T-cell (primary cell): Measurements from ENCODE around the gene SCN2B. TPM values are rescaled to one million over a fixed set of nuclear protein-coding genes. Genes with fewer than 3 reads are reported as not detected.
"Not testable (repeated sequence)": the region's sequence is repeated elsewhere in the genome, so short reads cannot be mapped to it uniquely, and the experiment has no call there.

Experiments used
- ATAC-seq, 4 experiments: fragments of 200-7000 bp in 3 of 4; fragments of 150-1000 bp in 1 of 4; cut with Tn5 transposase; replicated peaks in 1 of 4; 1 replicate in 3 of 4; 2 replicates in 1 of 4; pipeline ENCODE4 v1.10.0; 2021; ENCODE audit warnings: moderate library complexity in 3 of 4, mild to moderate bottlenecking in 2 of 4, moderate number of reproducible peaks in 1 of 4
- CTCF ChIA-PET, 2 donors: fragments of 300-600 bp; sonication (Branson Sonifier 250); formaldehyde crosslinking; loops; one replicate each; lab custom pipeline; 2022; ENCODE audit warnings: antibody characterized with exemption in 2 of 2; lab: Charles Lee
- POLR2A ChIA-PET, 2 donors: fragments of 300-600 bp; sonication (Branson Sonifier 250); formaldehyde crosslinking; loops; one replicate each; lab custom pipeline; 2022; ENCODE audit warnings: antibody characterized with exemption in 2 of 2; lab: Charles Lee
- DNase-seq, 35 experiments: peaks; one replicate each; pipeline versions ENCODE4 v3.0.0 to v3.0.0-alpha.2; 2013 to 2023
- H3K27ac ChIP-seq: one replicate; pipeline ENCODE4 v1.5.1; 2013; ENCODE audit warnings: low read length
- H3K27me3 ChIP-seq, 2 experiments: replicated peaks in 1 of 2; 1 replicate in 1 of 2; 2 replicates in 1 of 2; pipeline versions ENCODE4 v1.6.1 to v1.7.0; 2013; ENCODE audit warnings: low read length in 1 of 2, mixed read lengths in 1 of 2; ENCODE audit not compliant: control insufficient read depth in 2 of 2, insufficient read depth in 2 of 2; ENCODE audit errors: extremely low read depth in 1 of 2
- H3K36me3 ChIP-seq, 2 donors: 1 replicate in 1 of 2; 2 replicates in 1 of 2; pipeline versions ENCODE4 v1.6.1 to v1.7.0; 2013; ENCODE audit warnings: low read length in 1 of 2; ENCODE audit not compliant: control insufficient read depth in 2 of 2, insufficient read depth in 1 of 2; ENCODE audit errors: extremely low read depth in 1 of 2
- H3K4me1 ChIP-seq, 2 experiments: 1 replicate in 1 of 2; 2 replicates in 1 of 2; pipeline versions ENCODE4 v1.6.1 to v1.7.0; 2013; ENCODE audit warnings: low read length in 2 of 2, mixed read lengths in 1 of 2; ENCODE audit not compliant: insufficient read depth in 2 of 2, control insufficient read depth in 1 of 2; ENCODE audit errors: extremely low read depth in 1 of 2
- H3K4me3 ChIP-seq, 2 donors: 1 replicate in 1 of 2; 2 replicates in 1 of 2; pipeline versions ENCODE4 v1.5.1 to v1.7.0; 2013; ENCODE audit warnings: mild to moderate bottlenecking in 2 of 2, low read length in 1 of 2, moderate library complexity in 1 of 2; ENCODE audit not compliant: control insufficient read depth in 1 of 2; ENCODE audit errors: extremely low read depth in 1 of 2
- H3K9me3 ChIP-seq: 2 replicates; pipeline ENCODE4 v1.7.0; 2013
- H3K27ac Mint-ChIP-seq, 2 donors: one replicate each; pipeline ENCODE4 v1.8.0; 2020 to 2021; ENCODE audit warnings: mild to moderate bottlenecking in 2 of 2, mixed read lengths in 2 of 2
- H3K27me3 Mint-ChIP-seq, 2 donors: one replicate each; pipeline ENCODE4 v1.8.0; 2021 to 2022; ENCODE audit warnings: mixed read lengths in 2 of 2
- H3K36me3 Mint-ChIP-seq: one replicate; pipeline ENCODE4 v1.8.0; 2021; ENCODE audit warnings: mixed read lengths
- H3K4me1 Mint-ChIP-seq, 3 donors: one replicate each; pipeline ENCODE4 v1.8.0; 2020 to 2022; ENCODE audit warnings: mixed read lengths in 3 of 3, mild to moderate bottlenecking in 1 of 3
- H3K4me3 Mint-ChIP-seq, 3 donors: one replicate each; pipeline ENCODE4 v1.8.0; 2020 to 2022; ENCODE audit warnings: mild to moderate bottlenecking in 3 of 3, mixed read lengths in 3 of 3, moderate library complexity in 3 of 3
- H3K9me3 Mint-ChIP-seq, 3 donors: one replicate each; pipeline ENCODE4 v1.8.0; 2020 to 2022; ENCODE audit warnings: mixed read lengths in 3 of 3
- WGBS: methylation state at CpG from one replicate; pipeline ENCODE4 v1.1.5; 2013; ENCODE audit warnings: missing lambda C conversion rate; ENCODE audit not compliant: insufficient coverage; 5-methylcytosine and 5-hydroxymethylcytosine counted together
- total RNA-seq, 35 experiments: library from RNA in 6 of 35; stranded (reverse) in 6 of 35; fragments of 120-200 nt in 1 of 35; gene quantifications; one replicate each; pipeline versions ENCODE4 v1.2.1 to v1.2.4 and lab custom pipeline; 2013 to 2026

SCN2B gene
- total RNA-seq, 5 donors from 2014 or later (not counting 1 experiment from before 2014, with no cell fraction given) = 0.06 TPM; not detected in 4

DNA sequence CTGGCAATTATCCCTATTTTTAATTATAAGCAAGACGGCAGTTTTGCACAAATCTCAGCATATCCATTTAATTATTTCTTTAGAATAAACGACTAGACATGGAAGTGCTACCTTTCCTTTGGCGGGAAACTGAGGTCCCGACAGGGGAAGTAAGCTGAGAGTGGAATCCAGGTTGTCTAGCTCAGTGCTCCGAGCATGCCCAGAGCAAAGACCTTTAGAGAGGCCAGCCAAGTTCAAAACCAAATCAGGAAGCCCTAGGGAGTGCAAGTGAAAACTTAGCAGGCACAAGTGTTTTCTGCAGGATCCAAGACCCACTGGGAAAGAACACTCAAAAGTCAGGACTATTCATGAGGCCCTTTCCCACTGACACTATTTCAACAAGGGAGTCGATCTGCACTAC is 22.7 kb upstream of the SCN2B start:
- Histone ChIP-seq H3K4me3 (no peak overlapping the region), H3K27ac (no peak overlapping the region), H3K36me3 (peaks cover 2 to 52% of the 10 kb centered on the region in 2 donors), H3K4me1 (peaks cover 31 to 43% of the 10 kb centered on the region in 2 experiments), H3K9me3 (no peaks in the 10 kb centered on the region), H3K27me3 (no peaks in the 10 kb centered on the region)
- Mint-ChIP-seq H3K9me3 (no peaks in the 10 kb centered on the region), H3K27ac (peak overlapping the region; percentile 74 to 78), H3K4me3 (no peak overlapping the region), H3K36me3 (peaks cover 24% of the 10 kb centered on the region), H3K4me1 (peaks cover 8 to 16% (median 14%) of the 10 kb centered on the region in 3 donors), H3K27me3 (no peaks in the 10 kb centered on the region)
- DNase-seq = no peak
- ChIA-PET POLR2A (interaction anchor here (0.6 to 1.3 kb wide), 9 partner anchors 25 to 168 kb away, joined by 3 to 8 read pairs (median 4); no protein-coding TSS in a partner anchor), CTCF (interaction anchor here (0.6 to 2.4 kb wide), 68 partner anchors 8 to 1168 kb away, joined by 3 to 27 read pairs (median 5); partner anchors contain the start of genes MPZL2 (in 2 of the 2), CD3D (in 1 of the 2), CD3E (in 1 of the 2) and CD3G (in 1 of the 2))
- WGBS = 92% methylated on average over 2 of the region's 6 CpGs
- no peak for ATAC-seq

DNA sequence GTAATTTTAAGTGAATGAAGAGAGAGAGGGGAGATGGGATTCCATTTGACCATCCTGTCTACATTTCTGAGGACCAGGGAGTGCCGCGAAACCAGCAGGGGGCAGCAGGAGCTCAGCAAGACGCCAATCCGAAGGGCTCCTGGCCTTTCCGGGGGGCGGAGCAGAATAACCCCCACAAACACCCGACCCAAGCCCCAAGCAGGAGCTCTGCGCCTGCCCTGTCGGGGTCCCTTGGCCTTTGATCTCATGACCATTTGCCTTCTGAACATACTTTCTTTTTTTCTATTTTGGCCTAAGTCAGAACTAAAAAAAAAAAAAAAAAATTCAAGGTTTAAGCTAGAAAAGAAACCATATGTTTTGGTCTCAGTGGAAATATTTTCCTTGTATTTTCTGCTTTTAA is 21.9 kb upstream of the SCN2B start:
- Mint-ChIP-seq H3K36me3 (peaks cover 31% of the 10 kb centered on the region), H3K9me3 (no peaks in the 10 kb centered on the region), H3K4me1 (peaks cover 8 to 16% (median 14%) of the 10 kb centered on the region in 3 donors), H3K27ac (peak overlapping the region; percentile 74 to 78), H3K4me3 (no peak overlapping the region), H3K27me3 (no peaks in the 10 kb centered on the region)
- 6% methylated on average over 3 of the region's 9 CpGs for WGBS
- Histone ChIP-seq H3K4me1 (peaks cover 26 to 38% of the 10 kb centered on the region in 2 experiments), H3K4me3 (no peak overlapping the region), H3K27ac (peak overlapping the region; percentile 37), H3K9me3 (no peaks in the 10 kb centered on the region), H3K36me3 (peaks cover 2 to 56% of the 10 kb centered on the region in 2 donors), H3K27me3 (no peaks in the 10 kb centered on the region)
- DNase-seq = peak; percentile 57 to 89 (median 76)
- ATAC-seq = peak; percentile 39 to 67 (median 64)
- ChIA-PET POLR2A (interaction anchor here (0.6 to 1.3 kb wide), 12 partner anchors 25 to 405 kb away, joined by 3 to 8 read pairs (median 4); no protein-coding TSS in a partner anchor), CTCF (interaction anchor here (0.5 to 2.4 kb wide), 77 partner anchors 8 to 1169 kb away, joined by 3 to 27 read pairs (median 5); partner anchors contain the start of genes MPZL2 (in 2 of the 2), CD3D (in 1 of the 2), CD3E (in 1 of the 2) and CD3G (in 1 of the 2))

GRCh38 chr11:118194835-118195627 is 18.6 kb upstream of the SCN2B start:
- ChIA-PET POLR2A (no interaction called here), CTCF (no interaction called here)
- Histone ChIP-seq H3K27ac (no peak overlapping the region), H3K27me3 (no peaks in the 10 kb centered on the region), H3K4me1 (peaks cover 0 to 6% of the 10 kb centered on the region in 2 experiments), H3K36me3 (peaks cover 0 to 46% of the 10 kb centered on the region in 2 donors), H3K4me3 (no peak overlapping the region), H3K9me3 (no peaks in the 10 kb centered on the region)
- H3K27me3 Mint-ChIP-seq = peaks cover 0 to under 1% of the 10 kb centered on the region in 2 donors
- H3K36me3 Mint-ChIP-seq = peaks cover 44% of the 10 kb centered on the region
- peaks cover 0 to 4% (median 0%) of the 10 kb centered on the region in 3 donors for H3K9me3 Mint-ChIP-seq
- DNase-seq = no peak
- no peak overlapping the region for H3K4me3 Mint-ChIP-seq
- no peak overlapping the region for H3K27ac Mint-ChIP-seq
- peaks cover 8 to 15% (median 14%) of the 10 kb centered on the region in 3 donors for H3K4me1 Mint-ChIP-seq
- WGBS = 100% methylated on average over 2 of the region's 10 CpGs
- ATAC-seq = no peak

GRCh38 chr11:118193910-118194566 is 17.6 kb upstream of the SCN2B start:
- Mint-ChIP-seq H3K36me3 (peaks cover 44% of the 10 kb centered on the region), H3K27me3 (peaks cover 0 to 10% of the 10 kb centered on the region in 2 donors), H3K4me1 (peaks cover 7 to 12% (median 10%) of the 10 kb centered on the region in 3 donors), H3K27ac (no peak overlapping the region), H3K4me3 (no peak overlapping the region), H3K9me3 (peaks cover 0 to 4% (median 0%) of the 10 kb centered on the region in 3 donors)
- Histone ChIP-seq H3K4me3 (no peak overlapping the region), H3K36me3 (peaks cover 0 to 46% of the 10 kb centered on the region in 2 donors), H3K9me3 (no peaks in the 10 kb centered on the region), H3K27me3 (no peaks in the 10 kb centered on the region), H3K27ac (no peak overlapping the region), H3K4me1 (peaks cover 0 to 6% of the 10 kb centered on the region in 2 experiments)
- ChIA-PET POLR2A (interaction anchor here in 1 of 2 donors (0.5 kb wide), 1 partner anchor 162 kb away, joined by 8 read pairs; no protein-coding TSS in a partner anchor), CTCF (interaction anchor here in 1 of 2 donors (0.5 kb wide), 1 partner anchor 159 kb away, joined by 5 read pairs; no protein-coding TSS in a partner anchor)
- WGBS = 17% methylated on average over 1 of the region's 6 CpGs
- DNase-seq = no peak
- ATAC-seq = no peak

- H3K4me1 ChIP-seq, CTCF ChIA-PET, H3K4me3 ChIP-seq, DNase-seq, H3K4me3 Mint-ChIP-seq, ATAC-seq, H3K27ac Mint-ChIP-seq, H3K4me1 Mint-ChIP-seq, H3K9me3 ChIP-seq, H3K9me3 Mint-ChIP-seq, H3K27ac ChIP-seq, H3K27me3 ChIP-seq: not testable (repeated sequence)
- Mint-ChIP-seq H3K36me3 (peaks cover 41% of the 10 kb centered on the region), H3K27me3 (peaks cover 0 to 11% of the 10 kb centered on the region in 2 donors)
- 96% methylated on average over 3 of the region's 5 CpGs for WGBS
- H3K36me3 ChIP-seq = peaks cover 0 to 43% of the 10 kb centered on the region in 2 donors
- POLR2A ChIA-PET = interaction anchor here in 1 of 2 donors (0.6 kb wide), 1 partner anchor 203 kb away, joined by 5 read pairs; no protein-coding TSS in a partner anchor
Measured at GRCh38 chr11:118192817-118193216, 16.4 kb upstream of the SCN2B start.
